IMR-90 (cell line): Measurements from ENCODE around the gene CCR5. TPM values are rescaled to one million over a fixed set of nuclear protein-coding genes. Genes with fewer than 3 reads are reported as not detected.

ENCODE experiments used
- ATAC-seq: fragments of 200-7000 bp; cut with Tn5 transposase; 2 replicates; pipeline ENCODE4 v1.9.1; 2020; ENCODE audit warnings: low read depth, mild to moderate bottlenecking, moderate library complexity
- BruUV-seq: library from RNA; stranded (reverse); fragments of 400-500 nt; replicated peaks from 2 replicates; lab custom pipeline; 2021; lab: Mats Ljungman, UMichigan
- CTCF ChIA-PET: fragments of 300-600 bp; formaldehyde crosslinking; extraction: SDS; loops from one replicate; lab custom pipeline; 2021; ENCODE audit warnings: antibody characterized with exemption; lab: Yijun Ruan, JAX
- POLR2A ChIA-PET: fragments of 300-600 bp; sonication (Branson Sonifier 250); formaldehyde crosslinking; loops from one replicate; lab custom pipeline; 2022; ENCODE audit warnings: antibody characterized with exemption; ENCODE audit not compliant: unreplicated experiment; lab: Charles Lee
- DNase-seq: peaks from one replicate; pipeline ENCODE4 v3.0.0; 2013
- H2AFZ ChIP-seq: replicated peaks from 2 replicates; pipeline ENCODE3; 2013; ENCODE audit warnings: low read length, mild to moderate bottlenecking; ENCODE audit not compliant: poor library complexity
- H2AK5ac ChIP-seq: 2 replicates; pipeline ENCODE4 v1.6.1; 2013; ENCODE audit warnings: low read depth, low read length, inconsistent platforms
- H2AK9ac ChIP-seq: replicated peaks from 2 replicates; pipeline ENCODE3; 2013; ENCODE audit warnings: mild to moderate bottlenecking, low read depth, low read length, moderate library complexity; ENCODE audit not compliant: poor library complexity
- H2BK120ac ChIP-seq: 2 replicates; pipeline ENCODE4 v1.6.1; 2013; ENCODE audit warnings: low read depth, low read length, inconsistent platforms
- H2BK15ac ChIP-seq: 3 replicates; pipeline ENCODE4 v1.6.1; 2013; ENCODE audit warnings: low read depth, low read length, inconsistent platforms
- H2BK20ac ChIP-seq: 2 replicates; pipeline ENCODE4 v1.6.1; 2013; ENCODE audit warnings: low read depth, mild to moderate bottlenecking, inconsistent platforms, low read length, moderate library complexity
- H2BK5ac ChIP-seq: 2 replicates; pipeline ENCODE4 v1.6.1; 2013; ENCODE audit warnings: mild to moderate bottlenecking, low read depth, low read length, inconsistent platforms; ENCODE audit not compliant: poor library complexity, severe bottlenecking
- H3K14ac ChIP-seq: replicated peaks from 2 replicates; pipeline ENCODE4 v1.6.1; 2013; ENCODE audit warnings: low read depth, low read length, inconsistent platforms
- H3K18ac ChIP-seq: 2 replicates; pipeline ENCODE4 v1.6.1; 2013; ENCODE audit warnings: low read depth, low read length, control low read depth
- H3K23ac ChIP-seq: 2 replicates; pipeline ENCODE4 v1.6.1; 2013; ENCODE audit warnings: low read depth, low read length, inconsistent platforms
- H3K27ac ChIP-seq: 2 replicates; pipeline ENCODE4 v1.5.1; 2013; ENCODE audit warnings: mild to moderate bottlenecking, control low read depth, low read length; ENCODE audit not compliant: insufficient read depth
- H3K27me3 ChIP-seq: 2 replicates; pipeline ENCODE4 v1.6.1; 2013; ENCODE audit warnings: low read length; ENCODE audit not compliant: control insufficient read depth, insufficient read depth
- H3K36me3 ChIP-seq: 2 replicates; pipeline ENCODE4 v1.6.1; 2013; ENCODE audit warnings: low read length, mixed read lengths; ENCODE audit not compliant: control insufficient read depth, insufficient read depth
- H3K4ac ChIP-seq: 2 replicates; pipeline ENCODE4 v1.6.1; 2013; ENCODE audit warnings: low read depth, low read length, inconsistent platforms
- H3K4me1 ChIP-seq: 2 replicates; pipeline ENCODE4 v1.6.1; 2013; ENCODE audit warnings: low read length, mixed read lengths; ENCODE audit not compliant: control insufficient read depth, insufficient read depth
- H3K4me2 ChIP-seq: 2 replicates; pipeline ENCODE4 v1.6.1; 2013; ENCODE audit warnings: low read depth, mild to moderate bottlenecking, control low read depth, low read length, moderate library complexity
- H3K4me3 ChIP-seq: 2 replicates; pipeline ENCODE4 v1.5.1; 2013; ENCODE audit warnings: low read depth, mild to moderate bottlenecking, control low read depth, low read length, moderate library complexity; ENCODE audit not compliant: insufficient read depth
- H3K56ac ChIP-seq: 2 replicates; pipeline ENCODE4 v1.6.1; 2013; ENCODE audit warnings: low read length, inconsistent platforms; ENCODE audit not compliant: insufficient read depth; ENCODE audit errors: extremely low read depth
- H3K79me1 ChIP-seq, 2 experiments: 2 replicates each; pipeline ENCODE4 v1.6.1; 2013; ENCODE audit warnings: low read length in 2 of 2, inconsistent platforms in 1 of 2, low read depth in 1 of 2
- H3K9ac ChIP-seq: 2 replicates; pipeline ENCODE4 v1.6.1; 2013; ENCODE audit warnings: low read depth, low read length, control low read depth
- H3K9me1 ChIP-seq: 2 replicates; pipeline ENCODE4 v1.6.1; 2013; ENCODE audit warnings: low read length, inconsistent platforms; ENCODE audit not compliant: insufficient read depth
- H3K9me3 ChIP-seq: 2 replicates; pipeline ENCODE4 v1.6.1; 2013; ENCODE audit warnings: low read length; ENCODE audit not compliant: control insufficient read depth, insufficient read depth
- H4K20me1 ChIP-seq: 2 replicates; pipeline ENCODE4 v1.6.1; 2013; ENCODE audit warnings: low read length, inconsistent platforms; ENCODE audit not compliant: insufficient read depth
- H4K5ac ChIP-seq: 2 replicates; pipeline ENCODE4 v1.6.1; 2013; ENCODE audit warnings: mild to moderate bottlenecking, low read depth, low read length, control low read depth
- H4K8ac ChIP-seq, 2 experiments: 2 replicates each; pipeline ENCODE4 v1.6.1; 2013; ENCODE audit warnings: low read depth in 2 of 2, low read length in 2 of 2, control low read depth in 1 of 2, inconsistent platforms in 1 of 2
- H4K91ac ChIP-seq: 2 replicates; pipeline ENCODE4 v1.6.1; 2013; ENCODE audit warnings: low read depth, low read length, inconsistent platforms; ENCODE audit not compliant: insufficient read depth
- FOS ChIP-seq: fragments of 150-350 bp; IDR thresholded peaks from 2 replicates; pipeline ENCODE4 v1.6.1; 2016; ENCODE audit warnings: low read depth, low read length
- RAD21 ChIP-seq: IDR thresholded peaks from 2 replicates; pipeline ENCODE4 v1.6.1; 2012; ENCODE audit warnings: low read length, improper control_type of control experiment
- WGBS, 2 experiments: methylation state at CpG; one replicate each; pipeline versions ENCODE4 v1.1.5 to v1.1.7; 2013; ENCODE audit warnings: missing lambda C conversion rate in 2 of 2; ENCODE audit not compliant: insufficient read length in 1 of 2; ENCODE audit errors: extremely low coverage in 2 of 2; 5-methylcytosine and 5-hydroxymethylcytosine counted together
- dilution Hi-C: fragments of 300-500 bp; cut with HindIII; formaldehyde crosslinking; loops from one replicate; pipeline ENCODE4 v1.14.3; 2018; ENCODE audit warnings: low sequenced_read_pairs; ENCODE audit not compliant: unreplicated experiment
- in situ Hi-C: fragments of 300-500 bp; cut with MboI; formaldehyde crosslinking; loops from 3 replicates; pipeline ENCODE4 v1.14.3; 2019; ENCODE audit warnings: low sequenced_read_pairs, inconsistent platforms, mixed read lengths
- intact Hi-C: fragments of 100-400 bp; cut with micrococcal nuclease; formaldehyde crosslinking; loops from 2 replicates; pipeline ENCODE4 v1.10.0; 2022
- polyA plus RNA-seq, 3 experiments: library from polyadenylated mRNA; depleted of rRNA; stranded (reverse); fragments of >200 nt; gene quantifications; 2 replicates each; pipeline ENCODE4 v1.2.3, GENCODE V29; 2012; ENCODE audit warnings: low replicate concordance in 1 of 3
- total RNA-seq: library from RNA; depleted of rRNA; stranded (reverse); fragments of >200 nt; gene quantifications from 2 replicates; pipeline ENCODE4 v1.2.3, GENCODE V29; 2012

Gene CCR5
- total and polyA plus RNA-seq, 2 of the 4 experiments (the other 2 are of a cell fraction), result not detected

- CTCF ChIA-PET, result no interaction called here
- BruUV-seq, result no TSS peak
Measured at GRCh38 chr3:46348823-46349482, 21.8 kb upstream of the CCR5 start.

More at GRCh38 chr3:46348823-46349482, 21.8 kb upstream of the CCR5 start:
- H3K9me3 ChIP-seq, result no peaks in the 10 kb centered on the region
- H3K14ac ChIP-seq, result no peak overlapping the region
- no peak overlapping the region for H3K23ac ChIP-seq
- H2AFZ ChIP-seq, result no peak overlapping the region
- no peak overlapping the region for H3K27ac ChIP-seq
- no peak overlapping the region for H2BK15ac ChIP-seq
- H3K4me3 ChIP-seq, result no peak overlapping the region
- no peak overlapping the region for H4K8ac ChIP-seq
- H2AK9ac ChIP-seq, result no peak overlapping the region
- no peak for ATAC-seq
- no peak overlapping the region for H2BK5ac ChIP-seq
- POLR2A ChIA-PET, result no interaction called here
- H3K56ac ChIP-seq, result no peak overlapping the region
- H4K5ac ChIP-seq, result no peak overlapping the region
- H3K9me1 ChIP-seq, result no peaks in the 10 kb centered on the region
- no peaks in the 10 kb centered on the region for H3K36me3 ChIP-seq
- no peak for TF ChIP-seq RAD21
- no peak for TF ChIP-seq FOS
- dilution Hi-C loops (no loop called here), in situ Hi-C loops (no loop called here), intact Hi-C loops (no loop called here)
- no peak overlapping the region for H4K91ac ChIP-seq
- no peaks in the 10 kb centered on the region for H4K20me1 ChIP-seq
- no peak overlapping the region for H2BK20ac ChIP-seq
- no peaks in the 10 kb centered on the region for H3K4me1 ChIP-seq
- no peak overlapping the region for H3K18ac ChIP-seq
- DNase-seq, result no peak
- H3K9ac ChIP-seq, result no peak overlapping the region
- no peak overlapping the region for H2BK120ac ChIP-seq
- H3K27me3 ChIP-seq, result peaks cover 16% of the 10 kb centered on the region
- no peak overlapping the region for H3K4ac ChIP-seq
- H2AK5ac ChIP-seq, result no peak overlapping the region
- 67% methylated on average over 1 of the region's 3 CpGs; no CpG with 5 or more reads in 1 of the 2 experiments for WGBS, 2 experiments
- H3K4me2 ChIP-seq, result no peak overlapping the region
- H3K79me1 ChIP-seq, result no peaks in the 10 kb centered on the region
